ENCODE results near the gene ZNF80. TPM values are rescaled to one million over a fixed set of nuclear protein-coding genes. Genes with fewer than 3 reads are reported as not detected.

ZNF80 gene
- polyA plus RNA-seq, 3 donors: not detected

DNA sequence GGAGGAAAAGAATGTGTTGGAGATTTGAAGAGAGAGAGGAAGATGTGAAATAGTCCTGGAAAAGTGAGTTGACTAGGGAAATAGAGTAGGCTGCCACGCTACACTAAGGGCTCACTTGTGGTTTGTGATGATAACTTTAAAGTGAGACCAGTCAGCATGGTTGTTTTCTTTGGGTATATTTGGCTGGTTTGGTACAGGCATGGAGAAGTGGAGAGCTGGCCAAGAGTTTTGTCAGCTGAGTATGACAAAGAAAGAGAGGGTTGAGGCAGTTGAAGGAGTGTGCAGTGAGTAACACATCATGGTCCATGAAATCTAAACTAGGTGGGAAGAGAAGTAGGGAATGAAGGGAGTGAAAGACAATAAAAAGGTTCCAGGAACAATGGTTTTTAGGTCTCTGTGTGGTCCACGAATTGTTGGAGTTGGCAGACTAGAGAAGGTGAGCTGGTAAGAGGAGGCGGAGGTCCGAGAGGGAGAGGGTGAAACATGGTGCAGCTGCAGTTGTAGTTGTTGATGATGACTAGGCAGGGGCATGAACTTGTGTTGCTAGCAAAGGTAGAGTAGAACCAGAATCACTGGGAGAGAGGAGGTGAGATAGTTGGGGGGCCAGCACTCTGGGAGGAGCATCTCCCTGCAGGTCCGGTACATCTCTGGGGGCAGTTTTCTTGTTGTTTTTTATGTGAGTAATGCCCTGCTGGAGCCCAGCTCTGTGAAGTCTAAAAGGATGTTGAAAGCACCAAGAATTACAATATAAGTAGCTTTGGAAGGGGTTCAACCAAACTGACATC lies 21.0 kb downstream of the ZNF80 start:
- H2AFZ ChIP-seq (ENCODE audit: insufficient read depth, low read depth, low read length, poor library complexity, severe bottlenecking): no peak overlapping the region
- Mint-ChIP-seq H3K4me1 (no peaks in the 10 kb centered on the region), H3K9me3 (peaks cover 0 to 1% (median 0%) of the 10 kb centered on the region in 7 donors), H3K36me3 (no peaks in the 10 kb centered on the region), H3K27me3 (ENCODE audit: low read depth in 3 of 3) (peaks cover 2 to 3% (median 2%) of the 10 kb centered on the region in 3 donors), H3K27ac (no peak overlapping the region), H3K4me3 (peak overlapping the region in 1 of 2 donors; percentile 13)
- H3K9me3 ChIP-seq (replicated peaks in 1 of 2; ENCODE audit: control insufficient read depth in 1 of 2, insufficient read depth in 1 of 2, low read length in 2 of 2): no peaks in the 10 kb centered on the region
- H3K79me2 ChIP-seq (ENCODE audit: insufficient read depth, low read length): no peaks in the 10 kb centered on the region
- DNase-seq: no peak
- H3K27ac ChIP-seq (ENCODE audit: low read depth in 1 of 2, low read length in 2 of 2): no peak overlapping the region
- no peak overlapping the region for H3K9ac ChIP-seq (ENCODE audit: insufficient read depth, low read length, poor library complexity, severe bottlenecking)
- WGBS (ENCODE audit: insufficient coverage): 83% methylated on average over 5 of the region's 5 CpGs
- intact Hi-C loops (cut with micrococcal nuclease): no loop called here
- no peaks in the 10 kb centered on the region for H3K36me3 ChIP-seq (replicated peaks in 1 of 2; ENCODE audit: control insufficient read depth in 1 of 2, insufficient read depth in 2 of 2, low read length in 2 of 2)
- H3K27me3 ChIP-seq (ENCODE audit: control insufficient read depth in 2 of 2, insufficient read depth in 2 of 2, low read length in 2 of 2): peaks cover 0 to 3% of the 10 kb centered on the region in 2 donors
- no peaks in the 10 kb centered on the region for H4K20me1 ChIP-seq (ENCODE audit: insufficient read depth, low read length)
- no peak overlapping the region for H3K4me3 ChIP-seq (replicated peaks in 1 of 3; ENCODE audit: low read depth in 2 of 3, low read length in 3 of 3)
- no peak overlapping the region for H3K4me2 ChIP-seq (replicated peaks; ENCODE audit: extremely low read depth, low read length, poor library complexity, severe bottlenecking)
- peaks cover 5 to 11% of the 10 kb centered on the region in 2 donors for H3K4me1 ChIP-seq (ENCODE audit: control insufficient read depth in 1 of 2, insufficient read depth in 2 of 2, low read length in 2 of 2)
- TF ChIP-seq, protein P1, sequence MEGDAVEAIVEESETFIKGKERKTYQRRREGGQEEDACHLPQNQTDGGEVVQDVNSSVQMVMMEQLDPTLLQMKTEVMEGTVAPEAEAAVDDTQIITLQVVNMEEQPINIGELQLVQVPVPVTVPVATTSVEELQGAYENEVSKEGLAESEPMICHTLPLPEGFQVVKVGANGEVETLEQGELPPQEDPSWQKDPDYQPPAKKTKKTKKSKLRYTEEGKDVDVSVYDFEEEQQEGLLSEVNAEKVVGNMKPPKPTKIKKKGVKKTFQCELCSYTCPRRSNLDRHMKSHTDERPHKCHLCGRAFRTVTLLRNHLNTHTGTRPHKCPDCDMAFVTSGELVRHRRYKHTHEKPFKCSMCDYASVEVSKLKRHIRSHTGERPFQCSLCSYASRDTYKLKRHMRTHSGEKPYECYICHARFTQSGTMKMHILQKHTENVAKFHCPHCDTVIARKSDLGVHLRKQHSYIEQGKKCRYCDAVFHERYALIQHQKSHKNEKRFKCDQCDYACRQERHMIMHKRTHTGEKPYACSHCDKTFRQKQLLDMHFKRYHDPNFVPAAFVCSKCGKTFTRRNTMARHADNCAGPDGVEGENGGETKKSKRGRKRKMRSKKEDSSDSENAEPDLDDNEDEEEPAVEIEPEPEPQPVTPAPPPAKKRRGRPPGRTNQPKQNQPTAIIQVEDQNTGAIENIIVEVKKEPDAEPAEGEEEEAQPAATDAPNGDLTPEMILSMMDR (IDR thresholded peaks at IDR 0.05): no peak

DNA sequence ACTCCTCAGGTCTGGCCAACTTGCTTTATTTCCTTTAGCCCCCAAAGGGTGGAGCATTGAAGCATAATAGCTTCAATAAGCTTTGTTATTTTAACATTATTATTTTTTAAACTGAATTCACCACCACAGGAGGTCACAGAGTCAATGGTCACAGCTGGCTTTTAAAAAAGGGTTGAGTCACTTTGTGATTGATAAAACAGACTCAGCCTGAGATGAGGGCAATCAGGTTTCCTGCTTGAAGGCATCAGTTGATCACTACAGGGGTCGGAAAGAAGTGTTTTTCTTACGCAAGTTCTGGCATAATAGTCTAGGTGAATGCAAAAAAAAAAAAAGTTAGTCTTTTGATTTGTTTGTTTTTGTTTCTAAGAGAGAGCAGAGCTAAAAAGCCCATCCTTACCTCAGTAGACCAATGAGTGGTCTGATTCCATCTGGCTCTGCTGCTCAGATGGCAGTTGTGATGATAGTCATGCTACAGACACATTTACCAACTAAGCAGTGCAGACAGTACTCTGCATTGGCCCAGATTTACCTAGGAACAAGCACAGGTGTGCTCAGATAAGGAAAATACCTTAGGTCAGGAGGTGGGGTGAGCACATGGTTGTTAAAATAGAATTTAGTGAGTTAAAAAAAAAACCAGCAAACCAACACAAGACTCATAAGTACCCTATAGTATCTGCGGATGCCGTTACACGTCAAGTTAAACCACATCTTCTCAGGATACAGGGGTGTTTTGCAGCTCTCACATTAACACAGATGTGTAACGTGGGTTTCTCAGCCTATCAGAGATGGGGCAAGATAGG lies 22.6 kb downstream of the ZNF80 start:
- Histone ChIP-seq H3K36me3 (replicated peaks in 1 of 2; ENCODE audit: control insufficient read depth in 1 of 2, insufficient read depth in 2 of 2, low read length in 2 of 2) (no peaks in the 10 kb centered on the region), H2AFZ (ENCODE audit: insufficient read depth, low read depth, low read length, poor library complexity, severe bottlenecking) (peak overlapping the region; percentile 61), H3K79me2 (ENCODE audit: insufficient read depth, low read length) (no peaks in the 10 kb centered on the region), H3K4me2 (replicated peaks; ENCODE audit: extremely low read depth, low read length, poor library complexity, severe bottlenecking) (peak overlapping the region; percentile 68), H3K9me3 (replicated peaks in 1 of 2; ENCODE audit: control insufficient read depth in 1 of 2, insufficient read depth in 1 of 2, low read length in 2 of 2) (no peaks in the 10 kb centered on the region), H3K27ac (ENCODE audit: low read depth in 1 of 2, low read length in 2 of 2) (peak overlapping the region in 1 of 2 donors; percentile 60), H4K20me1 (ENCODE audit: insufficient read depth, low read length) (no peaks in the 10 kb centered on the region), H3K4me1 (ENCODE audit: control insufficient read depth in 1 of 2, insufficient read depth in 2 of 2, low read length in 2 of 2) (peaks cover 5 to 11% of the 10 kb centered on the region in 2 donors), H3K9ac (ENCODE audit: insufficient read depth, low read length, poor library complexity, severe bottlenecking) (no peak overlapping the region), H3K27me3 (ENCODE audit: control insufficient read depth in 2 of 2, insufficient read depth in 2 of 2, low read length in 2 of 2) (peaks cover 0 to 3% of the 10 kb centered on the region in 2 donors), H3K4me3 (replicated peaks in 1 of 3; ENCODE audit: low read depth in 2 of 3, low read length in 3 of 3) (peak overlapping the region; percentile 24 to 78 (median 72))
- no peak overlapping the region for H3K4me3 Mint-ChIP-seq
- no peak overlapping the region for H3K27ac Mint-ChIP-seq
- TF ChIP-seq, protein P1 (IDR thresholded peaks at IDR 0.05): no peak
- intact Hi-C loops (cut with micrococcal nuclease): no loop called here
- DNase-seq: no peak
- peaks cover 2 to 3% (median 2%) of the 10 kb centered on the region in 3 donors for H3K27me3 Mint-ChIP-seq (ENCODE audit: low read depth in 3 of 3)
- 50% methylated on average over 2 of the region's 6 CpGs for WGBS (ENCODE audit: insufficient coverage)
- H3K36me3 Mint-ChIP-seq: no peaks in the 10 kb centered on the region
- peaks cover 0 to 3% (median 0%) of the 10 kb centered on the region in 7 donors for H3K9me3 Mint-ChIP-seq
- no peaks in the 10 kb centered on the region for H3K4me1 Mint-ChIP-seq

Measured in CD14-positive monocyte (primary cell).